Esophagus squamous epithelium (tissue), 4 donors: ENCODE measurements around the gene ACOT11.

ENCODE experiments used
- POLR2A ChIP-seq, 4 donors: fragments of 450-650 bp; IDR thresholded peaks; one replicate each; pipeline ENCODE4 v1.6.1; 2017; ENCODE audit warnings: antibody characterized with exemption in 4 of 4, mild to moderate bottlenecking in 4 of 4, moderate library complexity in 3 of 4
- TF ChIP-seq, protein P1 (sequence below), 6 experiments: fragments of 450-650 bp in 4 of 6; fragments of 200-600 bp in 2 of 6; sonication (generic) in 2 of 6; IDR thresholded peaks; one replicate each; pipeline ENCODE4 v1.5.1; 2016 to 2019; ENCODE audit warnings: antibody characterized with exemption in 6 of 6, mild to moderate bottlenecking in 4 of 6, moderate library complexity in 4 of 6

DNA sequence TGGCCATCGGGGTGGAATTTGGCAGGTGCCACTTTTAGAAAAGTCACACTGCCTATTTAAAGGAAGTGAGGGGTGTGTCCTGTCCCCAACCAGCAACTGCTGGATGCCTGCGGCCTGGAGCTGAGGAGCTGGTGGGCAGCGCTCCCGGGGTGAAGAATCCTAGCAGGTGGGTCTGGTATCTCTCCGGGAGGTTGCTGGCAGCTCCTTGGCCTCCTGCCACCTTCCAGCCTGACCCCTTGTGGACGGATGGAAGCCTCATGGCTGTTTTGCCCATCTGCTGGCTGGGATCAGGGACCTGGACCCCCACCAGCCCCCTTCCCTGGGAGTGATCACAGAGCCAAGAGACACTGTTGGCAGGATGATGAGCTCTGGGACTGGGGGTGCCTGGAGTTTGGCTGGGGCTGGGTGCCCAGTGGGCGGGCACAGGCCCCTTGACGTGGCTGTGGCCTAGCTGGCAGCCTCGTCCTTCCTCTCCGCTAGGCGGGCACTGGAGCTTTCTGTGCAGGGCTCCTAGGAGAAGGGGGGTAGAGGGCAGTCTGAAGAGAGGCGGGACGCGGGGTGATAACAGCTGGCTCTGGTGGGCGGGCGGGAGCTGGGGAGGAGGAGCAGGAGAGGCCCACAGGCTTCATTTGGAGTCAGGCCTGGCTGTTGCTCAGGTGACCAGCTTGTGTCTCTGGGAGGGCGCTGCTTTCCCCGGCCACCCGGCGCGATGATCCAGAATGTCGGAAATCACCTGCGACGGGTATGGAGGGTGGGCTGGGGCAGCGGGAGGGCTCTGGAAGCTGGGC, at the start of gene ACOT11:
- TF ChIP-seq, protein P1, sequence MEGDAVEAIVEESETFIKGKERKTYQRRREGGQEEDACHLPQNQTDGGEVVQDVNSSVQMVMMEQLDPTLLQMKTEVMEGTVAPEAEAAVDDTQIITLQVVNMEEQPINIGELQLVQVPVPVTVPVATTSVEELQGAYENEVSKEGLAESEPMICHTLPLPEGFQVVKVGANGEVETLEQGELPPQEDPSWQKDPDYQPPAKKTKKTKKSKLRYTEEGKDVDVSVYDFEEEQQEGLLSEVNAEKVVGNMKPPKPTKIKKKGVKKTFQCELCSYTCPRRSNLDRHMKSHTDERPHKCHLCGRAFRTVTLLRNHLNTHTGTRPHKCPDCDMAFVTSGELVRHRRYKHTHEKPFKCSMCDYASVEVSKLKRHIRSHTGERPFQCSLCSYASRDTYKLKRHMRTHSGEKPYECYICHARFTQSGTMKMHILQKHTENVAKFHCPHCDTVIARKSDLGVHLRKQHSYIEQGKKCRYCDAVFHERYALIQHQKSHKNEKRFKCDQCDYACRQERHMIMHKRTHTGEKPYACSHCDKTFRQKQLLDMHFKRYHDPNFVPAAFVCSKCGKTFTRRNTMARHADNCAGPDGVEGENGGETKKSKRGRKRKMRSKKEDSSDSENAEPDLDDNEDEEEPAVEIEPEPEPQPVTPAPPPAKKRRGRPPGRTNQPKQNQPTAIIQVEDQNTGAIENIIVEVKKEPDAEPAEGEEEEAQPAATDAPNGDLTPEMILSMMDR (IDR thresholded peaks at IDR 0.05), result peak in 5 of 6 experiments; percentile 15 to 47 (median 33)
- no peak for TF ChIP-seq POLR2A (IDR thresholded peaks at IDR 0.05)
